HepG2 (cell line): Measurements from ENCODE around the gene ZSCAN2. TPM values are rescaled to one million over a fixed set of nuclear protein-coding genes. Genes with fewer than 3 reads are reported as not detected.

Source experiments
- ATAC-seq: fragments of 200-7000 bp; cut with Tn5 transposase; 3 replicates; pipeline ENCODE4 v1.9.1; 2020; ENCODE audit warnings: mild to moderate bottlenecking, moderate library complexity
- BruUV-seq: library from RNA; stranded (reverse); fragments of 400-500 nt; replicated peaks from 2 replicates; lab custom pipeline; 2021; lab: Mats Ljungman, UMichigan
- CTCF ChIA-PET: fragments of 300-600 bp; formaldehyde crosslinking; extraction: SDS; loops from one replicate; lab custom pipeline; 2021; ENCODE audit warnings: low total read pairs, inconsistent platforms, low intra/inter-chr PET ratio; lab: Yijun Ruan, JAX
- POLR2A ChIA-PET: fragments of 350-600 bp; sonication (Branson Sonifier 250); formaldehyde crosslinking; loops from one replicate; lab custom pipeline; 2020; ENCODE audit warnings: antibody characterized with exemption, inconsistent platforms; lab: Yijun Ruan, JAX
- DNase-seq: peaks from one replicate; pipeline ENCODE4 v3.0.0-alpha.2; 2015; ENCODE audit warnings: low spot score
- FAIRE-seq: peaks from 3 replicates; lab custom pipeline; 2011; peaks lifted over from hg19 to GRCh38; lab: Jason Lieb, UNC
- H2AFZ ChIP-seq: one replicate; pipeline ENCODE4 v1.6.1; 2011; ENCODE audit warnings: low read length, inconsistent platforms
- H3K27ac ChIP-seq: fragments of 300-600 bp; 3 replicates; pipeline ENCODE4 v1.8.0; 2011; ENCODE audit warnings: mixed run types, mild to moderate bottlenecking, mixed read lengths, low read length, inconsistent platforms; ENCODE audit not compliant: insufficient read depth; ENCODE audit errors: extremely low read length
- H3K27me3 ChIP-seq, 2 experiments: fragments of 200-600 bp in 1 of 2; 2 replicates in 1 of 2; 3 replicates in 1 of 2; pipeline versions ENCODE4 v1.6.0 to v1.8.0; 2011; ENCODE audit warnings: low read length in 2 of 2, mild to moderate bottlenecking in 2 of 2, moderate library complexity in 2 of 2, inconsistent platforms in 1 of 2; ENCODE audit not compliant: insufficient read depth in 2 of 2, control insufficient read depth in 1 of 2
- H3K36me3 ChIP-seq, 2 experiments: fragments of 200-600 bp in 1 of 2; replicated peaks in 1 of 2; 2 replicates in 1 of 2; 3 replicates in 1 of 2; pipeline versions ENCODE4 v1.5.1 to v1.8.0; 2011; ENCODE audit warnings: low read length in 2 of 2, inconsistent platforms in 1 of 2; ENCODE audit not compliant: insufficient read depth in 2 of 2, control insufficient read depth in 1 of 2
- H3K4me1 ChIP-seq: 2 replicates; pipeline ENCODE4 v1.5.1; 2012; ENCODE audit warnings: low read length, inconsistent platforms; ENCODE audit not compliant: insufficient read depth
- H3K4me2 ChIP-seq: 2 replicates; pipeline ENCODE4 v1.6.0; 2011; ENCODE audit warnings: low read depth, low read length, inconsistent platforms
- H3K4me3 ChIP-seq, 3 experiments: fragments of 200-600 bp in 1 of 3; sonication (generic), shearing (Covaris generic) in 1 of 3; replicated peaks in 1 of 3; 2 replicates each; pipeline ENCODE4 v1.5.1; 2011 to 2016; ENCODE audit warnings: low read length in 3 of 3, inconsistent platforms in 2 of 3, low read depth in 2 of 3, mild to moderate bottlenecking in 2 of 3, control low read depth in 1 of 3, mixed read lengths in 1 of 3; ENCODE audit not compliant: insufficient read depth in 1 of 3
- H3K79me2 ChIP-seq: one replicate; pipeline ENCODE4 v1.6.1; 2011; ENCODE audit warnings: low read length, inconsistent platforms; ENCODE audit not compliant: insufficient read depth
- H3K9ac ChIP-seq: 2 replicates; pipeline ENCODE4 v1.6.0; 2011; ENCODE audit warnings: mild to moderate bottlenecking, low read depth, low read length, inconsistent platforms; ENCODE audit not compliant: insufficient read depth
- H3K9me3 ChIP-seq: 2 replicates; pipeline ENCODE4 v1.5.1; 2012; ENCODE audit warnings: mild to moderate bottlenecking, low read length
- H4K20me1 ChIP-seq: 2 replicates; pipeline ENCODE4 v1.6.0; 2011; ENCODE audit warnings: inconsistent platforms, mild to moderate bottlenecking, low read length, moderate library complexity; ENCODE audit not compliant: insufficient read depth
- HNF4G ChIP-seq, 2 experiments: sonication (generic) in 1 of 2; formaldehyde crosslinking in 1 of 2; IDR thresholded peaks; 2 replicates each; pipeline versions ENCODE4 v1.4.0 to v1.6.1; 2011 to 2020; ENCODE audit warnings: borderline replicate concordance in 2 of 2, low read depth in 2 of 2, mild to moderate bottlenecking in 2 of 2, low read length in 1 of 2, missing genetic modification reagents in 1 of 2, moderate library complexity in 1 of 2
- NFYC ChIP-seq: IDR thresholded peaks from 2 replicates; pipeline ENCODE4 v1.6.1; 2016; ENCODE audit warnings: missing genetic modification reagents, missing compliant biosample characterization
- NONO ChIP-seq, 2 experiments: fragments of 450-650 bp in 1 of 2; sonication (generic) in 1 of 2; formaldehyde crosslinking in 1 of 2; IDR thresholded peaks in 1 of 2; conservative IDR thresholded peaks in 1 of 2; 2 replicates each; pipeline versions ENCODE4 v1.6.1 to v1.8.0; 2017 to 2022; ENCODE audit warnings: mild to moderate bottlenecking in 1 of 2, missing genetic modification reagents in 1 of 2, moderate library complexity in 1 of 2
- ZKSCAN8 ChIP-seq: IDR thresholded peaks from 2 replicates; pipeline ENCODE4 v1.6.1; 2016; ENCODE audit warnings: borderline replicate concordance, missing genetic modification reagents, missing compliant biosample characterization
- ZNF382 ChIP-seq: sonication (generic); formaldehyde crosslinking; IDR thresholded peaks from 2 replicates; pipeline ENCODE4 v1.5.0; 2020; ENCODE audit warnings: missing genetic modification reagents, mild to moderate bottlenecking, borderline replicate concordance
- ZNF496 ChIP-seq: sonication (generic); formaldehyde crosslinking; IDR thresholded peaks from 2 replicates; pipeline ENCODE4 v1.8.1; 2023; ENCODE audit warnings: mild to moderate bottlenecking, moderate library complexity, missing genetic modification reagents; ENCODE audit not compliant: insufficient replicate concordance
- ZNF740 ChIP-seq: sonication (generic); formaldehyde crosslinking; IDR thresholded peaks from 2 replicates; pipeline ENCODE4 v1.4.0; 2020; ENCODE audit warnings: missing genetic modification reagents
- WGBS: methylation state at CpG from one replicate; pipeline ENCODE4 v1.1.6; 2017; ENCODE audit warnings: low lambda C conversion rate; 5-methylcytosine and 5-hydroxymethylcytosine counted together
- in situ Hi-C: cut with HindIII; loops from 2 replicates; pipeline ENCODE4 v1.10.0; 2017; ENCODE audit warnings: low pct_unique_long_range_greater_than_20kb; ENCODE audit not compliant: extremely low pct_ligation_motif_present
- intact Hi-C: fragments of 100-400 bp; cut with micrococcal nuclease; formaldehyde crosslinking; loops from one replicate; pipeline ENCODE4 v1.10.0; 2022; ENCODE audit not compliant: unreplicated experiment
- polyA plus RNA-seq, 8 experiments: library from polyadenylated mRNA; depleted of rRNA in 3 of 8; stranded (reverse) in 7 of 8; unstranded in 1 of 8; fragments of >200 nt; fragmentation: Illumina TruSeq in 4 of 8; extraction: Trizol in 4 of 8; gene quantifications; 2 replicates each; pipeline versions ENCODE4 v1.2.1 to v1.2.3, GENCODE V29; 2011 to 2016; ENCODE audit warnings: low read depth in 4 of 8, missing spikeins in 1 of 8, mixed read lengths in 1 of 8; ENCODE audit not compliant: insufficient read depth in 1 of 8
- total RNA-seq, 5 experiments: library from RNA; depleted of rRNA; stranded (reverse); fragments of >200 nt; fragmentation: Illumina TruSeq; extraction: Trizol; gene quantifications; 2 replicates each; pipeline ENCODE4 v1.2.3, GENCODE V29; 2016; ENCODE audit warnings: low read depth in 1 of 5

The ZSCAN2 gene
- total and polyA plus RNA-seq, 2 of the 13 experiments (the other 11 are each of a cell fraction or from before 2014, with no cell fraction given): 11.4 to 21.5 TPM

GRCh38 chr15:84648539-84648938 is 47.7 kb downstream of the ZSCAN2 start:
- peaks cover 12% of the 10 kb centered on the region for H3K79me2 ChIP-seq
- no peak overlapping the region for H3K9ac ChIP-seq
- ChIA-PET POLR2A (interaction anchor here (0.7 to 1.7 kb wide), 2 partner anchors 17 to 68 kb away, joined by 3 to 6 read pairs; partner anchors contain the start of gene SEC11A), CTCF (no interaction called here)
- no peak for ATAC-seq
- WGBS: 92% methylated on average over 3 of the region's 3 CpGs
- H4K20me1 ChIP-seq: no peaks in the 10 kb centered on the region
- no peak overlapping the region for H3K4me2 ChIP-seq
- no peak for TF ChIP-seq ZNF740 (CRISPR knock-in tag)
- no peak for TF ChIP-seq NFYC (CRISPR knock-in tag)
- TF ChIP-seq ZNF382 (CRISPR knock-in tag): no peak
- TF ChIP-seq NONO (IDR thresholded peaks at IDR 0.05): no peak
- no peak for TF ChIP-seq NONO (CRISPR knock-in tag; conservative IDR thresholded peaks at IDR 0.05)
- no peak for TF ChIP-seq ZKSCAN8 (CRISPR knock-in tag)
- no peak for TF ChIP-seq ZNF496
- TF ChIP-seq HNF4G (IDR thresholded peaks at IDR 0.05; ENCODE audit: borderline replicate concordance, low read depth, low read length): no peak
- no peak for TF ChIP-seq HNF4G (CRISPR knock-in tag; IDR thresholded peaks at IDR 0.05; ENCODE audit: borderline replicate concordance, low read depth)
- no peaks in the 10 kb centered on the region; a peak in 1 of 5 replicates for H3K27me3 ChIP-seq
- BruUV-seq: no TSS peak
- H3K4me3 ChIP-seq: no peak overlapping the region
- H3K9me3 ChIP-seq: no peaks in the 10 kb centered on the region
- intact Hi-C loops: no loop called here
- in situ Hi-C loops: no loop called here
- peaks cover 31% of the 10 kb centered on the region for H3K4me1 ChIP-seq
- H3K36me3 ChIP-seq: peaks cover 26 to 57% of the 10 kb centered on the region in 2 experiments
- DNase-seq: no peak
- H3K27ac ChIP-seq: no peak overlapping the region
- H2AFZ ChIP-seq: no peak overlapping the region
- no peak for FAIRE-seq
